H1 (cell line): ENCODE measurements around the gene SNX33.

Experiments used
- CTCF ChIP-seq, 3 experiments: IDR thresholded peaks; 1 replicate in 2 of 3; 2 replicates in 1 of 3; pipeline versions ENCODE4 v1.5.1 to v1.6.1; 2011; ENCODE audit warnings: low read length in 3 of 3, mild to moderate bottlenecking in 3 of 3, inconsistent platforms in 2 of 3, low read depth in 1 of 3, moderate library complexity in 1 of 3; ENCODE audit not compliant: insufficient read depth in 1 of 3; ENCODE audit errors: control extremely low read depth in 1 of 3
- HDAC6 ChIP-seq: IDR thresholded peaks from one replicate; pipeline ENCODE4 v1.7.1; 2012; ENCODE audit warnings: low read depth, mild to moderate bottlenecking, inconsistent platforms, low read length, moderate library complexity
- JUN ChIP-seq: IDR thresholded peaks from 2 replicates; pipeline ENCODE4 v1.6.1; 2011; ENCODE audit warnings: low read depth, mild to moderate bottlenecking, improper control_type of control experiment, low read length
- JUND ChIP-seq: IDR thresholded peaks from 2 replicates; pipeline ENCODE4 v1.6.1; 2011; ENCODE audit warnings: mild to moderate bottlenecking, improper control_type of control experiment, low read length
- KDM5A ChIP-seq: fragments of 200-600 bp; IDR thresholded peaks from 2 replicates; pipeline ENCODE4 v1.7.1; 2012; ENCODE audit warnings: mild to moderate bottlenecking, low read length, inconsistent platforms, mixed read lengths
- PHF8 ChIP-seq: fragments of 200-600 bp; sonication (generic); conservative IDR thresholded peaks from 2 replicates; pipeline ENCODE4 v1.7.1; 2012; ENCODE audit warnings: low read depth, mild to moderate bottlenecking, inconsistent platforms, low read length, moderate library complexity
- POLR2AphosphoS5 ChIP-seq: IDR thresholded peaks from 2 replicates; pipeline ENCODE4 v1.6.1; 2011; ENCODE audit warnings: low read depth, low read length
- POU5F1 ChIP-seq: IDR thresholded peaks from 2 replicates; pipeline ENCODE4 v1.6.1; 2011; ENCODE audit warnings: low read depth, mild to moderate bottlenecking, low read length, moderate library complexity
- RFX5 ChIP-seq: IDR thresholded peaks from 2 replicates; pipeline ENCODE4 v1.6.1; 2011; ENCODE audit warnings: low read depth, low read length, improper control_type of control experiment, borderline replicate concordance
- SP4 ChIP-seq: IDR thresholded peaks from 2 replicates; pipeline ENCODE4 v1.6.1; 2012; ENCODE audit warnings: low read length, inconsistent platforms
- TCF12 ChIP-seq: IDR thresholded peaks from 2 replicates; pipeline ENCODE4 v1.6.1; 2011; ENCODE audit warnings: low read depth, mild to moderate bottlenecking, low read length

DNA sequence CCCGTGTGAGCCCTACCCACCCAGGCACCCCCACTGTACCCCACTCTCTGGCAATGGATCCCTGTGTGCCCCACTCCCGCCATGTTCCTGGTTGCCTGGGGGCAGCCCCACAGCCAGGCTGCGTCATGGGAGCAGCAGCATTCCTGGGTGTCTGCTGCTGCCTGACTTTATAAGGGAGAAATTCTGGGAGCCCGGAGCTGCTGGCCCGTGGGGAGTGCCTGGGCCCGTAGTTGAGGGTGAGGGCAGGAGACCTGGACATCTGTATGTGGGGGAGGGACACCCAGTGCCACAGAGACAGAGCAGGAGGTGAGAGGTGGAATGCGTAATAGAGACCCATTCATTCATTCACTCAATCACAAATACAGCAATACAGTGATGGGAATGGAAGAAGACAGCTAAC lies 49.8 kb downstream of the SNX33 start:
- TF ChIP-seq KDM5A: no peak
- TF ChIP-seq CTCF (IDR thresholded peaks at IDR 0.05; ENCODE audit: control extremely low read depth in 1 of 3, insufficient read depth in 1 of 3, low read depth in 1 of 3, low read length in 3 of 3): no peak
- no peak for TF ChIP-seq POLR2AphosphoS5
- TF ChIP-seq JUN: no peak
- no peak for TF ChIP-seq TCF12
- TF ChIP-seq POU5F1: no peak
- TF ChIP-seq JUND: no peak
- TF ChIP-seq HDAC6: no peak
- TF ChIP-seq SP4: no peak
- TF ChIP-seq RFX5: no peak
- TF ChIP-seq PHF8: no peak
